ES-I3 (cell line): ENCODE data around the gene PUM2.

Experiments used
- H3K36me3 ChIP-seq: 2 replicates; pipeline ENCODE4 v1.6.1; 2013; ENCODE audit warnings: mild to moderate bottlenecking, low read length, control low read depth, moderate library complexity; ENCODE audit not compliant: insufficient read depth
- H3K4me1 ChIP-seq: 2 replicates; pipeline ENCODE4 v1.6.1; 2013; ENCODE audit warnings: mild to moderate bottlenecking, control low read depth, low read length; ENCODE audit not compliant: insufficient read depth
- H3K9ac ChIP-seq: 2 replicates; pipeline ENCODE4 v1.6.1; 2013; ENCODE audit warnings: low read depth, mild to moderate bottlenecking, low read length, moderate library complexity
- H3K9me3 ChIP-seq: 2 replicates; pipeline ENCODE4 v1.6.1; 2013; ENCODE audit warnings: mild to moderate bottlenecking, low read length, moderate library complexity; ENCODE audit not compliant: control insufficient read depth, insufficient read depth

Gene PUM2

GRCh38 chr2:20343128-20343527 lies 7.5 kb downstream of the PUM2 start:
- Histone ChIP-seq H3K9me3 (no peaks in the 10 kb centered on the region), H3K36me3 (no peaks in the 10 kb centered on the region), H3K9ac (no peak overlapping the region), H3K4me1 (0 out of 2 replicates have a peak, but pooled peaks cover 3% of the 10 kb centered on the region)

- Histone ChIP-seq H3K9me3 (no peaks in the 10 kb centered on the region), H3K9ac (no peak overlapping the region), H3K36me3 (no peaks in the 10 kb centered on the region), H3K4me1 (no peaks in the 10 kb centered on the region; the same call in 1 of the 2 replicates)
These were observed 11.6 kb downstream of the PUM2 start for GRCh38 chr2:20339012-20339411.

- Histone ChIP-seq H3K9me3 (no peaks in the 10 kb centered on the region), H3K9ac (no peak overlapping the region), H3K36me3 (no peaks in the 10 kb centered on the region; the same call in 1 of the 2 replicates), H3K4me1 (no peaks in the 10 kb centered on the region; the same call in 1 of the 2 replicates)
These were observed 15.9 kb downstream of the PUM2 start for GRCh38 chr2:20334605-20335203.

- Histone ChIP-seq H3K36me3 (no peaks in the 10 kb centered on the region; the same call in 1 of the 2 replicates), H3K9ac (no peak overlapping the region), H3K9me3 (no peaks in the 10 kb centered on the region), H3K4me1 (no peaks in the 10 kb centered on the region; the same call in 1 of the 2 replicates)
These were observed 16.9 kb downstream of the PUM2 start for GRCh38 chr2:20333738-20334137.

GRCh38 chr2:20330192-20330591 lies 20.5 kb downstream of the PUM2 start:
- Histone ChIP-seq H3K9me3 (no peaks in the 10 kb centered on the region), H3K9ac (no peak overlapping the region), H3K36me3 (no peaks in the 10 kb centered on the region; the same call in none of the 2 replicates), H3K4me1 (peaks cover 11% of the 10 kb centered on the region; the same call in 1 of the 2 replicates)

- no peaks in the 10 kb centered on the region for H3K9me3 ChIP-seq
- peaks cover 11% of the 10 kb centered on the region; the same call in 1 of the 2 replicates for H3K4me1 ChIP-seq
- no peaks in the 10 kb centered on the region; the same call in none of the 2 replicates for H3K36me3 ChIP-seq
- H3K9ac ChIP-seq = no peak overlapping the region
These were observed 23.3 kb downstream of the PUM2 start for GRCh38 chr2:20327370-20327769.

- Histone ChIP-seq H3K9ac (no peak overlapping the region), H3K9me3 (no peaks in the 10 kb centered on the region), H3K4me1 (peaks cover 19% of the 10 kb centered on the region; the same call in 1 of the 2 replicates), H3K36me3 (no peaks in the 10 kb centered on the region; the same call in none of the 2 replicates)
These were observed 24.4 kb downstream of the PUM2 start for GRCh38 chr2:20326163-20326780.

- Histone ChIP-seq H3K9me3 (no peaks in the 10 kb centered on the region), H3K9ac (no peak overlapping the region), H3K36me3 (no peaks in the 10 kb centered on the region; the same call in 1 of the 2 replicates), H3K4me1 (peaks cover 17% of the 10 kb centered on the region; the same call in 1 of the 2 replicates)
These were observed 27.9 kb downstream of the PUM2 start for GRCh38 chr2:20322527-20323300.

GRCh38 chr2:20317690-20318089 lies 33.0 kb downstream of the PUM2 start:
- H3K4me1 ChIP-seq = peaks cover 20% of the 10 kb centered on the region
- no peaks in the 10 kb centered on the region for H3K9me3 ChIP-seq
- no peaks in the 10 kb centered on the region; the same call in 1 of the 2 replicates for H3K36me3 ChIP-seq
- no peak overlapping the region for H3K9ac ChIP-seq

GRCh38 chr2:20317197-20317596 lies 33.4 kb downstream of the PUM2 start:
- H3K9me3 ChIP-seq = no peaks in the 10 kb centered on the region
- H3K36me3 ChIP-seq = no peaks in the 10 kb centered on the region; the same call in 1 of the 2 replicates
- peaks cover 20% of the 10 kb centered on the region for H3K4me1 ChIP-seq
- H3K9ac ChIP-seq = no peak overlapping the region

GRCh38 chr2:20314562-20315501 lies 35.8 kb downstream of the PUM2 start:
- Histone ChIP-seq H3K4me1 (peaks cover 11% of the 10 kb centered on the region), H3K9me3 (no peaks in the 10 kb centered on the region), H3K9ac (no peak overlapping the region), H3K36me3 (peaks cover 3% of the 10 kb centered on the region; the same call in 1 of the 2 replicates)

GRCh38 chr2:20313659-20314058 lies 37.0 kb downstream of the PUM2 start:
- H3K4me1 ChIP-seq = peaks cover 11% of the 10 kb centered on the region
- no peak overlapping the region for H3K9ac ChIP-seq
- H3K36me3 ChIP-seq = peaks cover 3% of the 10 kb centered on the region; the same call in 1 of the 2 replicates
- no peaks in the 10 kb centered on the region for H3K9me3 ChIP-seq

GRCh38 chr2:20309001-20309400 lies 41.6 kb downstream of the PUM2 start:
- H3K9me3 ChIP-seq = no peaks in the 10 kb centered on the region
- peaks cover 10% of the 10 kb centered on the region for H3K36me3 ChIP-seq
- H3K9ac ChIP-seq = no peak overlapping the region
- no peaks in the 10 kb centered on the region for H3K4me1 ChIP-seq
